ENCODE data around the gene PTPRR.

The PTPRR gene

GRCh38 chr12:70644861-70645260 is 275.7 kb downstream of the PTPRR start:
- peak; percentile 49 for DNase-seq (ENCODE audit: low read depth)

DNA sequence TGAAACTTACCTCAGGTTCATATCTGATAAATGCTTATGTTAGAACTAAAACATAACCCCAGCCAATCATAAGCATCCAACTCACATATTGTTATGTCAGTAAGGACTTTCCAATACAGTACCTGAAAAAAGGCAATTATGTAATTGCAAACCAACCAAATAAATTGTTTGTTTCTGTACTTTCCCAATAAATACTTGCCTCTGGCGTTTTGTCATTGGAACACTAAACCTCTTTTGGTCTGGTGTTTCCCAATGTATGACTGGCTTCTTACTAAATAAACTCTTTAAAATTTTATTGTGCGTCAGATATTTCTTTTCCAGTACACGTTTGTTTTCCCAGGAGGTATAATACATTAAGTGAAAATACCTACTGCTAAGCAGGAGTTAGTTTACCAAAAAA is 276.6 kb downstream of the PTPRR start:
- DNase-seq (ENCODE audit: low read depth), result no peak

- no peak for DNase-seq (ENCODE audit: low read depth)
Observed at GRCh38 chr12:70641691-70642090, 278.8 kb downstream of the PTPRR start.

- DNase-seq (ENCODE audit: low read depth), result no peak
Observed at GRCh38 chr12:70640901-70641300, 279.6 kb downstream of the PTPRR start.

- DNase-seq (ENCODE audit: low read depth), result no peak
Observed at GRCh38 chr12:70639535-70639934, 281.0 kb downstream of the PTPRR start.

DNA sequence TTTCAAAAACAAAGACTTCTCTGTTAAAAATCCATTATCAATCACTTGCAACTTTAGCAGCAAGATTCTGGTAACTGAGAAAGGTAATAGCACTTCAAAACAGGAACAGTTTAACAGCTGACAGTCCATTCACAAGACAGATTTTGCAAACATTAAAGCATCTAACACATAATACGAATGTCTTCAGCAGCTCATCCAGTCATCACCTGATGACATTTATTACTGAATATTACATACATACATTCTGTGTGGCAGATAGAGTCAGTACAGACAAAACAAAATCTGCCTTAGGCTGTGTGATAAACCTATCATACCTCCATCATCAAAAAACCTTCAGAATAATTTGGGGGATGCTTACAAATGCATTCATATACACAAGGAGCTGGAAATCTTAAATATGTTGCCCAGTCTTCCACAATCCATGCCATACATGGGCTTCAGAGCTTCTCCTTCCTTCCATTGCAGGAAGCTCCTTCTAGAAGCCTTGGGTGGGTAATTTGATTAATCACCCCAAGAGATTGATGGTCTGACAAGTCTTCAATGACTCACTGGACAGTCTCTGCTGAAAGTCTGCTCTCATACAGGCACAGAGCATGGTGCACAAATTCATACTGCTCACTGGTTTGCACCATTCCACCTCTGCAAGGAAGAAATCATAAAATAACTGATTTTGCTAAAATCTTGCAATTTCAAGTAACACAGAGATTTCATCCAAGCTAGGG is 281.7 kb downstream of the PTPRR start:
- peak; percentile 40 for DNase-seq (ENCODE audit: low read depth)

DNA sequence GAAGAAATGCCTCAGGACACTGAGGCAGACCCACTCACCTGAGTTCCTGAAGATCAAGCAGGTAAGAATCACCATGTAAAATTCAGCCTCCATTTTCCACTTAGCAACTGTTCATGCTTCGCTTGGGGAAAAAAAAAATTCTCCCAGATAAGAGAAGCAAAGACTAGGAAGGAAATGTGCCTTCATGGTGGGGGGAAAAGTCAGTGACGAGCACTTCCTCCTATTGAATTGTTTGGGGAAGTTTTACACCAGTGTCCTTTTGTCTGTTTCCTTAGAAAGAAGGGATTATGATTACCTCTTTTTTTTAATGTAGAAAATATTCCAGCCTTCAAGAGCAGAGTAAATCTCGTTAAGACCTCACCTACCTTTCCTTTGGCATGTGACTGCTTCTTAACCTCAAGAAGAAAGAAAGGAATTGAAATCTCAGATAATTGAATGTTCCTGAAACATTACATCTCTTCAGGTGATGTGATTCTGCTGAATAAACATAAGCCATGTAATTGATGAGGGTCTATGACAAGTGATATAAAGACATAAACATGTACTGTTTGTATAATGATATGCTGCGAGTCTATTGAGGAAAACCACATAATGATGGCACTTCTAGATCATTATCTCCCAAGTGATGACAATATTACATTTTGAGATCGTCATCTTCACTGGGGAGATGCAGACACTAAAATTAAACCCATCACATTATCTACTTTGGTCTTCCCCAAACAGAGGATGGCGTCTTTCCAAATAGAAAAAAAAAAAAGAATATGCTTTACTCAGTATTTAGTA is 283.0 kb downstream of the PTPRR start, which contains the start of gene PTPRB:
Gene PTPRB, minus strand, starts transcription at position 127 of the 783 bp plus-strand sequence. Its CDS starts 34 bp downstream, at position 93.
- DNase-seq (ENCODE audit: low read depth), result no peak

- no peak for DNase-seq (ENCODE audit: low read depth)
Observed at GRCh38 chr12:70635755-70636154, 284.8 kb downstream of the PTPRR start.

DNA sequence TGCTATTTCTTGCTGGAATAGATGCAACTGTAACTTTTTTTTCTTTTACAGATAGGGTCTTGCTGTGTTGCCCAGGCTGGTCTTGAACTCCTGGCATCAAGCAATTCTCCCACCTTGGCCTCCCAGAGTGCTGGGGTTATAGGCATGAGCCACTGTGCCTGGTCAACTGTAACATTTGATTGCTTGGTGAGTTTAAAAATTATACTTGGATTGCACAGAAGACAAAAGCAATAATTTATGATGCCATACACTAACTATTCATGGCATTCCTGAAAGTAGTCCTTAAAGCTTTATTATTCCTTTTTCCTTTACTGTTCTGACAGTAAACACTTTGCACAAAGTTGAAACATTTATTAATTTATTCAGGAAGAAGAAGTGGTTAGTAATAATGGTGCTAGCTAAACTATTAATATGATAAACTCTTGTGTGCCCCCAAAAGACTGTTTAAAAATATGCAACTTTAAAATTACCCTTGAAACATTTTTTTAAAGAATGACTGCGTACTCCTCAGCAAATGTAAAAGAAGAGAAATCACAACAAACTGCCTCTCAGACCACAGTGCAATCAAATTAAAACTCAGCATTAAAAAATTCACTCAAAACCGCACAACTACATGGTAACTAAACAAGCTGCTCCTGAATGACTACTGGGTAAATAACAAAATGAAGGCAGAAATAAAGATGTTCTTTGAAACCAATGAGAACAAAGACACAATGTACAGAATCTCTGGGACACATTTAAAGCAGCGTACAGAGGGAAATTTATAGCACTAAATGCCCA is 291.6 kb downstream of the PTPRR start:
- no peak for DNase-seq (ENCODE audit: low read depth)

- DNase-seq (ENCODE audit: low read depth), result no peak
Observed at GRCh38 chr12:70627677-70628076, 292.9 kb downstream of the PTPRR start.

- no peak for DNase-seq (ENCODE audit: low read depth)
Observed at GRCh38 chr12:70626180-70626579, 294.4 kb downstream of the PTPRR start.

DNA sequence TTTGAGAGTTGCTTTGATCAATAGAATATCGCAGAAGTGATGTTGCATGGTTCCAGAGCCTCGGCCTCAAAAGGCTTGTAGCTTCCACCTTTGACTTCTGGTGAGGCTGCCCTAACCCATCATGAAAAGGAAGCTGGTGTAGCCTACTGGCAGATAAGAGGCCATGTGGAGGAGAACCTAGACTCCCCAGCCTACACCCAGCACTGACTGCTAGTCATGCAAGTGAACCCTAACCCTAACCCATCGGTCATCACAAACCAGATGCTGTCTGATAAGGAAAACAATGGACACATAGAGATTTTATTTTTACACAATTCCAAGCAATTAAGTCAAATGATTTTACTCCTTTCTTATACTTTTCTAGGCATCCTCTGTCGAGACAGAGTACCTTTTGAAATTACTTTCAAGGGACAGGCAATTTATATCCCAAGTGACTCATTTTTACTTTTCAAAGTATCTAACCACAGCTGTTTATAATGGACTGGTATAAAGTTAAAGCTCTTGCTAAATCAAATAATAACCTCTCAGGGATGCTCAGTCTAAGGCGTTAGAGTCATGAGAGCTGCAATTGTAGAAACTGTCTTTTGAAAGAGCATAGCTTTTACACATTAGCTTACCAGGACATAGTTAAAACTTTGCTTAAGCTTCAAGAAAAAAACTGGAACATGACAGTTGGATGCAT is 300.9 kb downstream of the PTPRR start:
- DNase-seq (ENCODE audit: low read depth), result peak; percentile 40

DNA sequence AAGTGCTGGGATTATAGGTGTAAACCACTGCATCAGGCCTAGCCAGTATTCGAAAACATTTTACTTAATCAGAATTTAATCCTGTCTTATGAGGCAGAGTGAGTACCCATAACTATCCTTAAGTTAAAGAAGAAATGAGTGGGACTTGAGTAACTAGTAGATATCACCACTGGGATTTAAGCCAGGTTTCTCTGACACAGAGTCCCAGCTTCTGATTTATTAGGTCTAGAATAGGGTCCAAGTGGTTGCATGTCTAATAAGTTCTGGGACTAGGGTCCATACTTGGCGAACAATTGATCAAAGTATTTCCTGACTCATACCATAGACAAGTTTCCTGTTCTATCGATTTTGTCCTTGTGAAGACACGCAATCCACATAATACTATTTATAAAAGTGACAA is 302.2 kb downstream of the PTPRR start:
- no peak for DNase-seq (ENCODE audit: low read depth)

DNA sequence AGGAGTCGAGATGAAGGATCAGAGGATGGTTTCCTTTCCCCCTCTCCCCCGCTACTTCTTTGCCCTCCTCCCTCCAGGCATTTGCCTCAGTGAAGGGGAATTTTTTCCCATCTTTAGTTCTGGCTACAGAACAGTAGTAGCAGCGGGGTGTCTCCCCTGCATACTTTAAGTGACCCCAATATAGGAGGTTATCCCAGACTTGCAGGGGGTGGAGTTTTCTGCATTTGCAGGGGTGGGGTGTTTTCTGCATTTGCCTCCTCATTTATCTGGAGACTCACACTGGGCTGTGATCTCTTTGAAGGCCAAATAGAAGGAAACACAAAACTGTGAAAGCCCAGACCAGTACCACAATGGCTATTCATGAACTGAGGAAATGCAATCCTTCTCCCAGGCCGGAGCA is 303.1 kb downstream of the PTPRR start:
- DNase-seq (ENCODE audit: low read depth), result no peak

GRCh38 chr12:70615174-70615866 is 305.2 kb downstream of the PTPRR start:
- no peak for DNase-seq (ENCODE audit: low read depth)

GRCh38 chr12:70609739-70610491 is 310.6 kb downstream of the PTPRR start:
- DNase-seq (ENCODE audit: low read depth), result peak; percentile 68

DNA sequence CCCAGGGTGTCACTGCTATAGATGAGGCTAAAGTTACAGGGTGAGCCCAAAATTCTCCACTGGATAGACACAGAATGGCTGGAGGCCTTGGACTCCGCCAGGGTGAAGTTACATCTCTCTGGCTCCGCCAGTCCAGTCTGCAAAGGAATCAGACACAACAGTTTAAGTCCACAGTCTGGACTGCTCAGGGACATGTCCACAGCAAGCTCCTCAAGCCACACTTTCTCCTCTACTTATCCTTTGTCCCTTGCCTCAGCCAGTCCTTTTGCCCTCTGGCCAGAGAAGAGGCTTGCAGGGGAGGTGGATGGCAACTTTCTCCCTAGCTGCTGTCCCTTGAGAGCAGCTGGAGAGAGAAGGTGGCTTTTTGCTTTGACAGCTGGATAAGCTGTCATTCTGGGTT is 311.3 kb downstream of the PTPRR start:
- no peak for DNase-seq (ENCODE audit: low read depth)

DNA sequence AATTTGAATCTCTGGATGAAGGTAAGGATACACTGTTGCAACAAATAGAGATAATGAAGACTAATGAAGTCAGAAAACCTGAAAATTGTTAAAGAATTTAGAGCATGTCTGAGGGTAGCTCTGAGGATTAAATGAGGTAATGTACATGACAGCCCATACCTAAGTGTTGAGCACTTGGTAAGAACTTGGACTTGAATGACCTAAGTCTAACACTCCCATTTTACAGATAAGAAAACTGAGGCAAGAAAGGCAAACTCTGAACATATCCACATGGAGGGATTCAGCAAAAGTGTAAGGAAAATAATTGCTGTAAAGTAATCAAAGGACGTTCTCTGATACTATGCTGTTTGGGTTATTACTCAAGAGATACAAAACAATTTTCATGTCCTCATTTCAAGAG is 312.4 kb downstream of the PTPRR start:
- no peak for DNase-seq (ENCODE audit: low read depth)

DNA sequence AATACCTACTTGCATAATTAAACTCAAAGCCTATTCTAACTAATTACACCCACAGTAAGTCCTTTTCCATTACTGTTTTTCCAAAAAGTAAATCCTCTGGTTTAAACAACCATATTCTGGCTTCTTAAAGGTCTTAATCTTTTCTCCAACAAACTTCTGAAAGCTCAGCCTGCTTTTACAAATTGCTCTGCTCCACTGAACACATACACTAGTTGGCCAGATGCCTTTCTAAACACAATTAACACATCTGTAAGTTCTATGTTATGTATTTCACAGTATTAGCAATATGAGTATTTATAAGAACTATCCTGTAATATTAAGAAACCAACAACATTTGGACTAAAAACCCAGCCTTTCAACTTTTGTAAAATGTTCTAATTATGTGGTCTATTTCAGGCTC is 313.4 kb downstream of the PTPRR start:
- no peak for DNase-seq (ENCODE audit: low read depth)

GRCh38 chr12:70605976-70606375 is 314.6 kb downstream of the PTPRR start:
- peak; percentile 89 for DNase-seq (ENCODE audit: low read depth)

- DNase-seq (ENCODE audit: low read depth), result no peak
Observed at GRCh38 chr12:70604662-70605061, 315.9 kb downstream of the PTPRR start.
